Stimulated activated CD8-positive, alpha-beta memory T cell treated with anti-CD3 and anti-CD28 coated beads, Interleukin-7, amount 100 ng/mL, for 24 hours (primary cell): ENCODE data around the gene TRAM2.

Experiments used
- DNase-seq: peaks from one replicate; pipeline ENCODE4 v3.0.0-alpha.2; 2020; ENCODE audit warnings: low read depth

The TRAM2 gene

GRCh38 chr6:52545406-52546119, 31.3 kb downstream of the TRAM2 start:
- DNase-seq, result no peak

GRCh38 chr6:52544602-52545405, 32.1 kb downstream of the TRAM2 start:
- DNase-seq, result no peak

DNA sequence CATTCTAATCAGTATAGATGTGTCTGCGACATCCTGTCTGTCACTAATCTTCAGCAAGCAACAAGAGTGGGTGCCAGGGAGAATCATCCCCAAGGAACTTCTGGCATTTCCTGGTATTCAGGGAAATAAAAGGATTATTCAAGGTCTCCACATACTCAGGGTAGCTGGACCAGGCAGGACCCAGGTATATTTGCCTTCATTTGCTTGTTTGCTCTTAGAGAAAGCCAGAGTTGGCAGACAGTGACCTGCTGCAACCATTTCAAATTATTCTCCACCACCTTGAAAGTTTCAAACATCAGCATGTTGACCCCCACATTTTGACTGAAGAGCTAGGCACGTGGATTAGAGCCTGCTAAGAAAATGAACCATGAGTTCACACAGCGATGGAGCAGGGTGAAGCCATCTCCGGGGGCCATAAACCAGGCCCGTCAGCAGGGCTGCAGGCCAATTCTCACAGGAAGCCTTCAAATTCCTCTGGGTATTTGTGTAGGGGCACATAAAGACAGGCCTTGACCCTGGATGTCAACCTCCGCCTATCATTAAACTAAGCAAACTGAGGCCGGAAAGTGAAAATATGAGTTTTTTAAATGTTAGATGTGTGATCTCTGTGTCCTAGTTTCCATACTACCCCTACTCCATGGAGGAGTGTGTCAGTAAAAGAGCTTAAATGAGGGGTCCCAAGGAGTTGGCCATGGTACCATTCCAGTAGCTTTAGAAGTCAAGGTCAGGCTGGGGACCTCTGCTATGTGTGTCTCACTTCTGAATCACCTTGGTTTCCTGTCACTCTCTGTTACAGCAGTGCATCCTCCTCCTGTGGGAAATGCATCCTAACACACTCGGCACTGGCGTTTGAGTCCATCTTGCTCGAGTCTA, 32.9 kb downstream of the TRAM2 start:
- no peak for DNase-seq

GRCh38 chr6:52543262-52543661, 33.6 kb downstream of the TRAM2 start:
- DNase-seq, result no peak

DNA sequence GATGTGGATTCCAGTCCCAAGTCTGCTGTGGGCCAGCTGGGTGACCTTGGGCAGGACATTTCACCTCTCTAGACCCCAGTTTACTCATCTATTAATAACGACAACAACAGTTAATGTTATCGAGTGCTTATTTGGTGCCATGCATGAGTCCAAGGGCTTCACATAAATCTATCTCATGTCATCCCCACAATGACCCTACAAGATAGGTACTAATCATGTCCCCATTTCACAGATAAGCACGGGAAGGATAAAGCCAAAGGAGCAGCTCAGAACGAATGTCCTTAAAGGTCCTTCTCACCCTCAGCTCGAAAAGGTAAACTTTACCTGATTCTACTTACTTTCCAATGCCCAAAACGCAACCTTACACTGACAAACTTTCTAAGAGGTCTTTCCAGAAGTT, 35.7 kb downstream of the TRAM2 start:
- no peak for DNase-seq

- no peak for DNase-seq
Measured at GRCh38 chr6:52540286-52540902, 36.5 kb downstream of the TRAM2 start.

DNA sequence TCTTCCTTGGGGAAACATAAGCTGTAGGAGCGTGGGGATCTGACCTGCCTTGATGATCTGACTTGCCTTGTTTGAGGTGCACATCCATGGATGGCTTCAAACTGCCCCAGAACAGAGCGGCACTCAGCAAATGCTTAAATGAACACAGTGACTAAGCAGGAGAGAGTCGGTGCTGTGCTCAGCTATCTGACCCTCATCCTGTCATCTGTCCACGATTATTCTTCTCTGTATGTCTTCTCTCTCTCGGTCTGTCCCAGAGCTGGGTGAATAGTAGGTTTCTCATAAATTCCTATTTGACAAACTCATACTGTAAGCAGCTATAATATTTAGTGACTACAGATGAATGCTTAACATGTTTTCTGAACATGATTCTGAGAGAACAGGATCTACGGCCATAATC, 37.3 kb downstream of the TRAM2 start:
- no peak for DNase-seq

DNA sequence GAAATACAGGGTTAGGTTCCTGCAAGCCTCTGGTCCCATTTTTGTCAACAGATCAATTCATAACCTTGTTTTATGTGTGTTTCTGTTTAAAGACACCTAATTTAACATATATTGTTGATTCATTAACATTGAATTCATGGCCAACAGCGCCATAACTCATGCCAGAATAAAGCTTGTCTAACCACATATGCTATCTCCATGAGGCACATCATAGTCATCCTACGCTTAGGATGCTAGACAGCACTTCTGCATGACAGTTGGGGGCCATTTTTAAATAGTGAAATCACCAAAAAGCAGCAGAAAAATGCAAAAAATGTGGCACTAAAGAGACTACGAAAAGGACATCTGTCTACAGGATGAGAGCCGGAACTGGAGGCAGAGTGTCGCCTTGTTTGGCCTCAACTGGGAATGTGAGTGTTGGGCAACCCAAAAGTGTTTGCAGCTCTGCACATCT, 37.9 kb downstream of the TRAM2 start:
- no peak for DNase-seq

GRCh38 chr6:52538252-52538900, 38.5 kb downstream of the TRAM2 start:
- no peak for DNase-seq

- DNase-seq, result no peak
Measured at GRCh38 chr6:52537001-52537753, 39.7 kb downstream of the TRAM2 start.

- DNase-seq, result no peak
Measured at GRCh38 chr6:52536424-52536916, 40.4 kb downstream of the TRAM2 start.

GRCh38 chr6:52535711-52536423, 41.0 kb downstream of the TRAM2 start:
- DNase-seq, result no peak

GRCh38 chr6:52534966-52535390, 41.9 kb downstream of the TRAM2 start:
- DNase-seq, result no peak

DNA sequence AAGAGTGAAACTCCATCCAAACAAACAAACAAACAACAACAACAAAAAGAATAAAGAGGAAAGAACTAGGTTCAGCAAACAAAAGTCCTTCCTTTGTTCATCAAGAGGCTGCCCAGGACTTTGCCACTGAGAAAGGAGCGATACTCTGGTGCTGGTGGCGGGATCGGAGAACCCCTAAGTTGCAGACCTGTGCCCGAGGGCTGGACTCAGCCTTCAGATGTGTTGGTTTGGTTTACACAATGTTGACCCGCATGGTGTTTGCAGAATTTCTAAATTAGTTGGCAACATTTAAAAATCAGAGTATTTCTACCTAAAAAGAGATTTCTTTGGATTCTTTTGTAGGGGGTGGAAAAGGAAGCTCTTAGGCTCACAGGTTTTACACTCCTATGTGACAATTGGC, 42.5 kb downstream of the TRAM2 start:
- DNase-seq, result no peak

- DNase-seq, result no peak
Measured at GRCh38 chr6:52533491-52533890, 43.4 kb downstream of the TRAM2 start.

- DNase-seq, result no peak
Measured at GRCh38 chr6:52532457-52532856, 44.4 kb downstream of the TRAM2 start.

- DNase-seq, result no peak
Measured at GRCh38 chr6:52531834-52532233, 45.0 kb downstream of the TRAM2 start.

- no peak for DNase-seq
Measured at GRCh38 chr6:52531396-52531795, 45.5 kb downstream of the TRAM2 start.

DNA sequence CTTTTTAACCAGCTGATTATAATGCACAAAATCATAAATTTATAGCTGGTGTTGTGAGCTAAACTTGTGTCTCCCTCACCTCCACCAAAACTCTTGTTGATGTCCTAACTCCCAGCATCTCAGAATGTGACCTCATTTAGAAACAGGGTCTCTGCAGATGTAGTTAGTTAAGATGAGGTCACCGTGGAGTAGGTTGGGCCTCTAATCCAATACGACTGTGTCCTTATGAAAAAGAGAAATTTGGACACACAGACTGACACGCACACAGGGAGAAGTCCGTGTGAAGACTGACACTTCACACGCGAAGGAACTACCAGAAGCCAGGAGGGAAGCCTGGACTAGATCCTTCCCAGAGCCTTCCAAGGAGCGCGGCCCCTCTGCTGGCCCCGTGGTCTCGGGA, 46.5 kb downstream of the TRAM2 start:
- no peak for DNase-seq

- no peak for DNase-seq
Measured at GRCh38 chr6:52529311-52529710, 47.5 kb downstream of the TRAM2 start.
